ENCODE measurements around the gene SPATA20. TPM values are rescaled to one million over a fixed set of nuclear protein-coding genes. Genes with fewer than 3 reads are reported as not detected.

SPATA20 gene
- total and polyA plus RNA-seq, 2 of the 13 experiments (the other 11 are each of a cell fraction or from before 2014, with no cell fraction given): 36.1 to 64.8 TPM

DNA sequence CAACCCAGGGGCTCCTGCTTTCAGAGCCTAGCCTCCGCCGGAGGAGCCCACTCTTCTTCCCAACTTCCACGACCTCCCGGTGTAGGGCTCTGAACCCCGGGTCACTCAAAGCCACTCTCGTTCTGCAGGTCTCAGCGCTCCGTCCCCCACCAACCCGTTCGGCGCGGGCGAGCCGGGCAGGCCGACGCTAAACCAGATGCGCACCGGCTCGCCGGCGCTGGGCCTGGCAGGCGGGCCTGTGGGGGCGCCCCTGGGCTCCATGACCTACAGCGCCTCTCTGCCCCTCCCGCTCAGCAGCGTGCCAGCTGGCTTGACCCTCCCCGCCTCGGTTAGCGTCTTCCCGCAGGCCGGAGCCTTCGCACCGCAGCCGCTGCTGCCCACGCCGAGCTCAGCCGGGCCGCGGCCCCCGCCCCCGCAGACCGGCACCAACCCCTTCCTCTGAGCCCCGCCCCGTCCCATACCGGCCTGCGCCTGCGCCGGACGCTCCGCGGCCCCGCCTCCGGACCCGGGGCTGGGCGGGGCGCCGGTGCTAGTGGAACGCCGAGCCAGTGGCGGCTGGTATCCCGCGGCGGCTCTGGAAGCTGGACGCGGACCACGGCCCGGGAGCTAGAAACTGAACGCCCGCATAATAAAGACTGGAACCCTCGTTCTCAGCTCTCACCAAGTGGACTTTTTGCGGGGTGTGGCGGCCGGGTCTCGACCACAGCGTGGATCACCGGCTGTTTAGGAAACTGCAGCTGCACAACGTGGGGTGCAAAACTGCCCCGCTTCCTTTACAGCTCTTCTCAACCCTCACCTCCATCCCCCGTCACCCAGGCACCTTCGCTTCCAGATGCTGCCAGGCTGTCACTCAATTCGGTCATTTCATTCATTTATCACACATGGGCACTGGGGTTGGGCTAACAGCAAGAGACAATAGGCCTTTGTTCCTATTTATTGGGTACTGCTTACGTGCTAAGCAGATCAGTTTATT, 5.0 kb upstream of the SPATA20 start (continued):
- TF ChIP-seq ZFP41 (CRISPR knock-in tag; IDR thresholded peaks at IDR 0.05; ENCODE audit: borderline replicate concordance) (no peak), TBL1XR1 (IDR thresholded peaks at IDR 0.05; ENCODE audit: borderline replicate concordance, low read length, partially characterized antibody) (peak; percentile 15), ZNF883 (CRISPR knock-in tag; IDR thresholded peaks at IDR 0.05; ENCODE audit: not compliant biosample characterization) (peak; percentile 45), MXI1 (IDR thresholded peaks at IDR 0.05; ENCODE audit: borderline replicate concordance, low read depth, low read length) (peak; percentile 34; the same call in 1 of the 3 replicates), NR1H2 (CRISPR knock-in tag; IDR thresholded peaks at IDR 0.05; ENCODE audit: borderline replicate concordance, low read depth) (no peak), ZNF777 (CRISPR knock-in tag; IDR thresholded peaks at IDR 0.05) (peak; percentile 83), ZSCAN20 (CRISPR knock-in tag; IDR thresholded peaks at IDR 0.05; ENCODE audit: borderline replicate concordance) (peak; percentile 66; the same call in 1 of the 2 replicates), RCOR2 (CRISPR knock-in tag; IDR thresholded peaks at IDR 0.05) (no peak), IKZF1 (IDR thresholded peaks at IDR 0.05) (no peak), ZNF782 (CRISPR knock-in tag; IDR thresholded peaks at IDR 0.05; ENCODE audit: borderline replicate concordance) (peak; percentile 94), ZNF274 (CRISPR knock-in tag; IDR thresholded peaks at IDR 0.05) (peak; percentile 92)
- TF ChIP-seq, protein P1, sequence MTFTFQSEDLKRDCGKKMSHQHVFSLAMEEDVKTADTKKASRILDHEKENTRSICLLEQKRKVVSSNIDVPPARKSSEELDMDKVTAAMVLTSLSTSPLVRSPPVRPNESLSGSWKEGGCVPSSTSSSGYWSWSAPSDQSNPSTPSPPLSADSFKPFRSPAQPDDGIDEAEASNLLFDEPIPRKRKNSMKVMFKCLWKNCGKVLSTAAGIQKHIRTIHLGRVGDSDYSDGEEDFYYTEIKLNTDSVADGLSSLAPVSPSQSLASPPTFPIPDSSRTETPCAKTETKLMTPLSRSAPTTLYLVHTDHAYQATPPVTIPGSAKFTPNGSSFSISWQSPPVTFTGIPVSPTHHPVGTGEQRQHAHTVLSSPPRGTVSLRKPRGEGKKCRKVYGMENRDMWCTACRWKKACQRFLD (CRISPR knock-in tag; IDR thresholded peaks at IDR 0.05; ENCODE audit: borderline replicate concordance): peak; percentile 75; the same call in 1 of the 2 replicates
- TF ChIP-seq, protein P2, sequence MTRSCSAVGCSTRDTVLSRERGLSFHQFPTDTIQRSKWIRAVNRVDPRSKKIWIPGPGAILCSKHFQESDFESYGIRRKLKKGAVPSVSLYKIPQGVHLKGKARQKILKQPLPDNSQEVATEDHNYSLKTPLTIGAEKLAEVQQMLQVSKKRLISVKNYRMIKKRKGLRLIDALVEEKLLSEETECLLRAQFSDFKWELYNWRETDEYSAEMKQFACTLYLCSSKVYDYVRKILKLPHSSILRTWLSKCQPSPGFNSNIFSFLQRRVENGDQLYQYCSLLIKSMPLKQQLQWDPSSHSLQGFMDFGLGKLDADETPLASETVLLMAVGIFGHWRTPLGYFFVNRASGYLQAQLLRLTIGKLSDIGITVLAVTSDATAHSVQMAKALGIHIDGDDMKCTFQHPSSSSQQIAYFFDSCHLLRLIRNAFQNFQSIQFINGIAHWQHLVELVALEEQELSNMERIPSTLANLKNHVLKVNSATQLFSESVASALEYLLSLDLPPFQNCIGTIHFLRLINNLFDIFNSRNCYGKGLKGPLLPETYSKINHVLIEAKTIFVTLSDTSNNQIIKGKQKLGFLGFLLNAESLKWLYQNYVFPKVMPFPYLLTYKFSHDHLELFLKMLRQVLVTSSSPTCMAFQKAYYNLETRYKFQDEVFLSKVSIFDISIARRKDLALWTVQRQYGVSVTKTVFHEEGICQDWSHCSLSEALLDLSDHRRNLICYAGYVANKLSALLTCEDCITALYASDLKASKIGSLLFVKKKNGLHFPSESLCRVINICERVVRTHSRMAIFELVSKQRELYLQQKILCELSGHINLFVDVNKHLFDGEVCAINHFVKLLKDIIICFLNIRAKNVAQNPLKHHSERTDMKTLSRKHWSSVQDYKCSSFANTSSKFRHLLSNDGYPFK (CRISPR knock-in tag; IDR thresholded peaks at IDR 0.05; ENCODE audit: borderline replicate concordance): 0 out of 2 replicates have a peak, but pooled peaks have one; percentile 23

All from HepG2 (cell line).